NB4 (cell line): ENCODE data around the gene FLOT1.
A peak's percentile ranks its signal among the peaks of the same experiment; 100 is the strongest.

Source experiments
- DNase-seq: peaks from one replicate; pipeline ENCODE4 v3.0.0; 2010; ENCODE audit warnings: low read depth
- H3K4me3 ChIP-seq: one replicate; pipeline ENCODE4 v1.5.1; 2011; ENCODE audit warnings: mild to moderate bottlenecking, low read depth, low read length, moderate library complexity
- MYC ChIP-seq: IDR thresholded peaks from 2 replicates; pipeline ENCODE4 v1.6.1; 2011; ENCODE audit warnings: low read depth, low read length
- POLR2A ChIP-seq: IDR thresholded peaks from 2 replicates; pipeline ENCODE4 v1.6.1; 2011; ENCODE audit warnings: mild to moderate bottlenecking; ENCODE audit not compliant: insufficient read length; ENCODE audit errors: extremely low read depth
- TF ChIP-seq, protein P1 (sequence below): IDR thresholded peaks from one replicate; pipeline ENCODE4 v1.5.1; 2012; ENCODE audit warnings: low read depth, low read length
- TF ChIP-seq, protein P2 (sequence below): IDR thresholded peaks from 2 replicates; pipeline ENCODE4 v1.6.1; 2011; ENCODE audit warnings: low read depth, low read length

Gene FLOT1

DNA sequence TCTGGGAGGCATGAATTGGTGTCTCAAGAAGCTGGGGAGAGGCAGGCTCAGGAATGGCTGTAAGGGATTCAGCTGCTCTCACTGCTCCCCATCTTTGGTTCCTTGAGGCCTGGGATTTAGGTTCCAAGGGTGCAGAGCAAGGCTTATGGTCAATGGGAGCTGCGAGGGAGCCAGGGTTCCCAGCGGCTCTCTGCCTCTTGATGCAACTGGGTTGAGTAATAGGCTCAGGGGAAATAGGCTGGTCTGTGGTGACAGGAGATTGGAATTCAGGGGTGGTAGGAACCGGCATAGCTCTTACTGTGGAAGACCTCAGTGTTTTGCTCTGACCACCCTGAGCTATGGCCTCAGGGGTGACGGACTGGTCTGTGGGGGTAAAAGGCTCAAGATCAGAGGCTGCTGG is 38.7 kb downstream of the FLOT1 start:
- TF ChIP-seq, protein P1, sequence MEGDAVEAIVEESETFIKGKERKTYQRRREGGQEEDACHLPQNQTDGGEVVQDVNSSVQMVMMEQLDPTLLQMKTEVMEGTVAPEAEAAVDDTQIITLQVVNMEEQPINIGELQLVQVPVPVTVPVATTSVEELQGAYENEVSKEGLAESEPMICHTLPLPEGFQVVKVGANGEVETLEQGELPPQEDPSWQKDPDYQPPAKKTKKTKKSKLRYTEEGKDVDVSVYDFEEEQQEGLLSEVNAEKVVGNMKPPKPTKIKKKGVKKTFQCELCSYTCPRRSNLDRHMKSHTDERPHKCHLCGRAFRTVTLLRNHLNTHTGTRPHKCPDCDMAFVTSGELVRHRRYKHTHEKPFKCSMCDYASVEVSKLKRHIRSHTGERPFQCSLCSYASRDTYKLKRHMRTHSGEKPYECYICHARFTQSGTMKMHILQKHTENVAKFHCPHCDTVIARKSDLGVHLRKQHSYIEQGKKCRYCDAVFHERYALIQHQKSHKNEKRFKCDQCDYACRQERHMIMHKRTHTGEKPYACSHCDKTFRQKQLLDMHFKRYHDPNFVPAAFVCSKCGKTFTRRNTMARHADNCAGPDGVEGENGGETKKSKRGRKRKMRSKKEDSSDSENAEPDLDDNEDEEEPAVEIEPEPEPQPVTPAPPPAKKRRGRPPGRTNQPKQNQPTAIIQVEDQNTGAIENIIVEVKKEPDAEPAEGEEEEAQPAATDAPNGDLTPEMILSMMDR: no peak
- TF ChIP-seq POLR2A (no peak), MYC (no peak)
- TF ChIP-seq, protein P2, sequence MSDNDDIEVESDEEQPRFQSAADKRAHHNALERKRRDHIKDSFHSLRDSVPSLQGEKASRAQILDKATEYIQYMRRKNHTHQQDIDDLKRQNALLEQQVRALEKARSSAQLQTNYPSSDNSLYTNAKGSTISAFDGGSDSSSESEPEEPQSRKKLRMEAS: no peak
- no peak for DNase-seq
- H3K4me3 ChIP-seq: no peak overlapping the region

DNA sequence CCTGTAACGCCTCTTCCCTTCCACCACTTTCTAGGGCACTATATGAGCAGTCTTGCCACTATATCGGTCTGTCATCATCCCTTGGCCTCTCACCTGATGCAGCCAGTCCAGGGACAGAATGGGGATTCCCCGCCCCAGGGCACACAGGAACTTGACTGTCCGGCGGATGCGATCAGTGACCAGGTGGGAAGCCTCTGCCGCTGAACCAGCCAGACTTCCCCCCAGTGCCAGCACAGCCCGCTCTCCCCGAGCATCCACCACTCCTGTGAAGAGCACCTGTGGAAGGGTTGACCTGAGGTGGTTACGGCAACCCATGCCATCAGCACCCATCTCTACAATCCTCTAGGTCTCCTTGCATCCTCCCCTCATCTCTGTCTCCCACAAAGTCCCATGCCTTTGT is 39.5 kb downstream of the FLOT1 start:
- no peak overlapping the region for H3K4me3 ChIP-seq
- no peak for DNase-seq
- TF ChIP-seq, protein P1: no peak
- TF ChIP-seq, protein P2: no peak
- TF ChIP-seq POLR2A: no peak
- no peak for TF ChIP-seq MYC

DNA sequence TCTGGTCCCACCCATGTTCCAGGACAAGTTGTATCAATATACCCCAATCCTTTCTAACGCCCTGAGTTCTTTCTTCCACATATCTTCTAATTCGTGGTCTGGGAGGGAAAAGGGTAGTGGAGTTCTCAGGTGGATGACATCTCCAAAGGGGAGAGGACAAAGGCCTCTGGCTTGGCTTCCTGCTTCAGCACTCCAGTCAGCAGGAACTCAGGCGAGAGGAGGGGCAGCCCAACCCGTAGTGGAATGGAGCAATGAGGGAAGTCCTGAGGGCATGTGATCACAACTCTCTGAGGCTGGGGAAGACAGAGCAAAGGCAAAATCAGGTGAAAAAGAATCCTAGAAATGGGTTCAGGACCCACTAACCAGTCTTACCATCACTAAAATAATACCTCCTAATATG is 42.1 kb downstream of the FLOT1 start:
- DNase-seq: no peak
- no peak overlapping the region for H3K4me3 ChIP-seq
- TF ChIP-seq, protein P2: no peak
- no peak for TF ChIP-seq MYC

DNA sequence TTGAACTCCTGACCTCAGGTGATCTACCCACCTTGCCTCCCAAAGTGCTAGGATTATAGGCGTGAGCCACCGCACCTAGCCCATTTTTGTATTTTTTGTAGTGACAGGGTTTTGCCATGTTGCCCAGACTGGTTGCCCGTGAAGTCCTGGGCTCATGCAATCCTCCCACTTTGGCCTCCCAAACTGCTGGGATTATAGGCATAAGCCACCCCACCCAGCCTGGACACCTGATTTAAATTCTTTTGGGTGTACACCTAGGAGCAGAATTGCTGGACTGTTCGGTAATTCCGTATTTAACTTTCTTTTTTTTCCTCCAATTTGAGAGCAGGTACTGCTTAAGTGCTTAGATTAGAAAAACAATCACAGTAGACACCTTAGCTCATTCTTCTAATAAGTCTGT is 46.1 kb downstream of the FLOT1 start:
- DNase-seq: no peak
- no peak for TF ChIP-seq MYC
- TF ChIP-seq, protein P1: no peak
- no peak for TF ChIP-seq POLR2A
- TF ChIP-seq, protein P2: no peak
- no peak overlapping the region for H3K4me3 ChIP-seq

DNA sequence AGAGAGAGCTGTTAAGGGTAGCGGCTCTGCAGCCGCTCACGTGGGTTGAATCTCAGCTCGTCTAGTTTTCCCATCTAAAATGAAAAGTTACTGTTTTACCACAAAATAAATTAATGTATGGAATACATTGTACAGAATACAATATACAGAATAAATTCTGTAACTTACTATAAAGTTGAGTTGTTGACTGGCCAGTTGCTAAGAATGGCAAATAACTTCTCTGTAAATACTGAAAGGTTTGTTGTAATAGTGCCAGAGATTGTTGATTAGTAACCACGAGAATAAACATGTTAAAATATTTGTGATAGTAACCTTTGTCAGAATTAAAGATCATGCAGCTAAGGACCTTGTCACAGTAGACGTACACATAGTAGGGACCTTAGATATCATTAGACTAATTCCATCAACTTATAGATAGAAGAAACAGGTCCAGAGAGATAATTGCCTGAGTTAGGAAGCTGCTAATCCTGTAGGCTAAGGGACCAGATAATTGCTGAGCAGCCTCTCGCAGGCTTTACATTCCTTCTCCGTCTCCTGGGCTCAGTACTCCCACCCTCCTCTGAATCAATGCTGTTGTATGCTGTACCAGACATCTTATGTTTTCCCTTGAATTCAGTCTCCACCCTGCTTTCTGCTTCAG is 51.2 kb downstream of the FLOT1 start:
- peak overlapping the region; percentile 61 for H3K4me3 ChIP-seq
- TF ChIP-seq POLR2A (no peak), MYC (no peak)
- TF ChIP-seq, protein P1: no peak
- TF ChIP-seq, protein P2: no peak
- DNase-seq: no peak

DNA sequence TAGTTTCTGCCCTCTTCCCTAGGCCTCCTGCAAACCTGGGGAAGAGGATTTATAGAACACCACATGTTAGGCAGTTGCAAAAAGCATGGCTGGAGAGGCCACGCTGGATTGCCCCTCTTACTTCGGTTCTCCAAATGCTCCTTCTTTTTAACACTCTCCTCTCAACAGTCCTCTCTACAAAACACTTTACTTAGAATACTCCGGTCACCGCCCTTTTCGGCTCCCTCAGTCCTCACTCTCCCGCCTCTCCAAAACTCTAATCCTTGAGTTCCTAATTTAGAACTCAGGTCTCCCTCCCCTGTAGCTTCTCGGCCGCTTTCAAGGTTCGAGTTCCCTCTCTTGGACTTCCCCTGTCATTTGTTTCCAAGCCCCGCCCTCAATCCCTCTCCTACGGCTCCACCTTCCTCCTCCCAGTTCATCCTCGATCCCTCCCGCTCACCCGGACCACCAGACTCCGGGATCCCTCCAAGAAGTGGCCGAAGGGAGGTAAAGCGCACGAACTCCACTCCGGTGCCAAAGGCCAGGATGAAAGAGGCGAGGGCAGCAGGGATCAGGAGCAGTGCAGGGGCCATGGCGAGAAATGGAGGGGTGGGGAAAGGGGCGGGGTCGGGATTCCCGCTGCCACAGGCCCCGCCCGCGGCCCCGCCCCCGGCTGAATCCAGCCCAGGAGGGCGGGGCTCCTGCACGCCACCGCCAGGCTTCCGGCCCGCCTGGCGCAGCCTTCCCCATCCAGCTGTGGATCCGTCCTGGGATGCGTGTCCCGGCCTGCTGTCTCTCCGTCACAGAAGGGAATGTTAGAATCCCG is 51.9 kb downstream of the FLOT1 start, which contains the start of gene NRM:
Gene NRM (minus strand): TSS at position 582 of the 805 bp plus-strand sequence. CDS start 10 bp downstream, at position 572.
- H3K4me3 ChIP-seq: peak within 1 kb of the TSS; percentile 78
- peak; percentile 87 for DNase-seq
- no peak for TF ChIP-seq MYC
- TF ChIP-seq, protein P1: no peak
- peak; percentile 36 for TF ChIP-seq POLR2A
- TF ChIP-seq, protein P2: no peak; the same call in 1 of the 2 replicates
